GM18909 (cell line): ENCODE measurements around the gene TPSD1.
"Not testable (repeated sequence)": the region's sequence is repeated elsewhere in the genome, so short reads cannot be mapped to it uniquely, and the experiment has no call there.

ENCODE experiments used
- ATAC-seq: cut with Tn5 transposase; IDR thresholded peaks from one replicate; pipeline ENCODE4 v1.9.1; 2021; ENCODE audit warnings: mild to moderate bottlenecking; ENCODE audit not compliant: unreplicated experiment, poor library complexity

Gene TPSD1

DNA sequence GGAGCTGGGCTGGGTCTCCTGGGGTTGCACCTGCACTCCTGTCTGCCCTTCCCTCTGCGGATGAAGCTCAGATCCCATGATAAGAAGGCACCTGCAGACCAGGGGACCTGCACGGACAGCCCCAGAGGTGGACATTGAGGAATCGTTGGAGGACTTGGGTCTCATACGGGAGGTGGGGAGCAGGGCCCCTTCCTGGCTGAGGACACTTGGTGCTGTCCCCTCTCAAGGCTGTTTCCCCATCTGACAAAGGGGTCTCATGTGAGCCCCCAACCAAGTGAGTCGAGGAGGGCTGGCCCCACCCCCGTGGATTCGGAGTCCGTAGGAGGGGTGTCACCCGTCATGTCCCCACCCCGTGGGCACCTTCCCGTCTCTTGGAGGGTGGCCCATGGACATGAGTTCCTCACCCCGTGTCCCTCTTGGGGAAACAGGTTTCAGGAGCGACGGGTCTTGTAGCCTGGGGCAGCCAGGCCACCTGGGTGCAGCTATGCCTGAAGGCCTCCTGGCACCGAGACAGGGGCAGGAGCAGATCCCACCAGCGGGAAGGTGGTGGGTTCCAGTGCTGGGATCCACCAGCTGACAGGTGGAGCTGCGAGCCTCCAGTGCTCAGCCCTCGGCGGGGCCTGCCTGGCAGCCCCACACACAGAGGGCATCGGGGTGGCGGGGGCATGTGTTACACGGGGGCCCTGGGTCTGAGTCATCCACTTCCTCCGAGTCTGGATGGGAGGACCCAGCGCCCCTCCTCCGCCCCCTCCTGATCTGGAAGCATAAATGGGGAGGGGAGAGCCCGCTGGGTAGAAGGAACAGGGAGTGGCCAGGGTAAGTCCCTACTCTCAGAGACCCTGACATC is at the start of gene TPSD1:
Gene TPSD1 (plus strand): TSS at position 794 of the 847 bp plus-strand sequence. CDS start 212 bp downstream, outside the sequence.
- ATAC-seq, result not testable (repeated sequence)

DNA sequence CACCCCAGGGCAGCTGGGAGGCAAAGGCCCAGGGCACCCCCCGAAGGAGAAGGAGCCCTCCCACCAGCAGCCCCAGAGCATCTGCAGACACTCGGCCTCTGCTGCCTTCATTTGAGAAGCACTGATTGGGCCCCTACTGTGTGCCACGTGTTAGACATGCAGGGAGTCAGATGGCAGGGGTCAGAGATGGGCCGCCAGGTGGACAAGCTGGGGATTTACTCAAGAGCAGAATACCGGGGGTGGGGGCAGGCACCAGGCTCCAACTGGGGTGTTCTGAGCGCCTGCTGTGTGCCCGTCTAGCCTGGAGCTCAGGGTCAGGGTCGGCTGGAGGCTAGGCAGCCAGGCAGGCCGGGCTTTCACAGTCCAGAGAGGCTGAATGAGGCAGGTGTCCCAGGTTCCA is 49.5 kb upstream of the TPSD1 start:
- ATAC-seq, result no peak

DNA sequence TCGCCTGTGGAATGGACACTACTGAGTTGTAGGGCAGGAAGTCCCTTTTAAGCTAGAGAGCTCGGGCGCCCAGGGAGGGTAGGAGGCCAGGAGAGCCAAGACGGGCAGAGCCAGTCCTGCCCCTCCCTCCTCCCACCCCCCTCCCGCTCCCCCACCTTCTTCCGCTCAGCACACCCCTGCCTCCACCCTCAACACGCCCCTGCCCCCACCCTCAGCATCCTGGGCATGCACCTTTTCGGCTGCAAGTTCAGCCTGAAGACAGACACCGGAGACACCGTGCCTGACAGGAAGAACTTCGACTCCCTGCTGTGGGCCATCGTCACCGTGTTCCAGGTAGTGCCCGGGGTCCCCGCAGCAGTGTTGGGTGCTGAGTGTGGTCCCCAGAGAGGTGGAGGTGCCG is 49.1 kb upstream of the TPSD1 start:
- no peak for ATAC-seq

- ATAC-seq, result no peak
Observed at GRCh38 chr16:1208239-1208830, 47.5 kb upstream of the TPSD1 start.

GRCh38 chr16:1209081-1209480 is 46.8 kb upstream of the TPSD1 start:
- ATAC-seq, result no peak

GRCh38 chr16:1210461-1210860 is 45.4 kb upstream of the TPSD1 start:
- no peak for ATAC-seq

DNA sequence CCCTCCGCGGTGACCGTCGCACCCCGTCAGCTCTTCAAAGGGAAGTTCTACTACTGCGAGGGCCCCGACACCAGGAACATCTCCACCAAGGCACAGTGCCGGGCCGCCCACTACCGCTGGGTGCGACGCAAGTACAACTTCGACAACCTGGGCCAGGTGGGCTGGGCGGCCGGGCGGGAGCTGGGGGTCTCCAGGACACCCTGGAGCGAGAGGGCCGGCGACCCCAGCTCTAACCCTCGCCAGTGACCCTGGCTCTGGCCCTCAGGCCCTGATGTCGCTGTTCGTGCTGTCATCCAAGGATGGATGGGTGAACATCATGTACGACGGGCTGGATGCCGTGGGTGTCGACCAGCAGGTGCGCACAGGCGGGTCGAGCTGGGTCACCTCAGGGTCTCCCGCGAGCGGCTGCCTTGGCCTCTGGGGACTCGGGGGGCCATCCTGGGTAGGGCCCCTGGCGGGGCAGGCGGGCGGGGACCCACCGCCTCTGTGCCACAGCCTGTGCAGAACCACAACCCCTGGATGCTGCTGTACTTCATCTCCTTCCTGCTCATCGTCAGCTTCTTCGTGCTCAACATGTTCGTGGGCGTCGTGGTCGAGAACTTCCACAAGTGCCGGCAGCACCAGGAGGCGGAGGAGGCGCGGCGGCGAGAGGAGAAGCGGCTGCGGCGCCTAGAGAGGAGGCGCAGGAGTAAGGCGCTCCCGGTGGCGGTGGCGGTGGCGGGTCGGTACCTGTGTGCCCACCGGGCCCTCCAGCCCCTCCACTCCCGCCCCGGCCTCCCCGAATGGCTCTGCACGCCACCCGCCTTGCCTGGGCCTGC is 44.2 kb upstream of the TPSD1 start:
- no peak for ATAC-seq

DNA sequence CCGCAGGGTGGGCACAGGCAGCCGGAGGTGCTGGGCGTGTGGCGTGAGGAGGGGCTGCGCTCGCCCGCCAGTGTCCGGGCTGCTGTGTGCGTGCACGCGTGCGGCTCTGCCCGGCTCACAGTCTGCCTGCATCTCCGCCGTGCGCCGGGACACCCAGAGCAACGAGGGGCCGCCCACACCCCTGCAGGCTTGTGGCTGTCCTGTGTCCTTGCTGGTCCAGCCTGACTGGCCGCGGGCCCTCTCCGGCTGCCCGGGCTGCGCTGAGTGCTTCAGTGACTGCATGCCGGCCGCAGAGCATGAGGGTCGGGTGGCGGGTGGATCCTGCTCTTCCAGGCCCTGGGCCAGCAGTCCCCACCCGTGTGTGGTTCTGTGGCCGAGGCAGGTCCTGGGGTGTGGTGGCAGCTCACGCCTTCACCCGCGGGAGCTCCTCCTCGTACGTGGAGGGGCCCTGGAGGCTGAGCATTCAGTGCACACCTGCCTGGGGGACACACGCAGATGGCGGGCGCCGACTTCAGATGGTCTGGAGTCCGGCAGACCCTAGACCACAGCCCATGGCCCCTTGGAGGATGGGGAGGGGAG is 43.2 kb upstream of the TPSD1 start:
- no peak for ATAC-seq

- no peak for ATAC-seq
Observed at GRCh38 chr16:1213231-1213630, 42.6 kb upstream of the TPSD1 start.

- ATAC-seq, result no peak
Observed at GRCh38 chr16:1213796-1214372, 42.0 kb upstream of the TPSD1 start.

GRCh38 chr16:1214719-1215118 is 41.1 kb upstream of the TPSD1 start:
- ATAC-seq, result no peak

DNA sequence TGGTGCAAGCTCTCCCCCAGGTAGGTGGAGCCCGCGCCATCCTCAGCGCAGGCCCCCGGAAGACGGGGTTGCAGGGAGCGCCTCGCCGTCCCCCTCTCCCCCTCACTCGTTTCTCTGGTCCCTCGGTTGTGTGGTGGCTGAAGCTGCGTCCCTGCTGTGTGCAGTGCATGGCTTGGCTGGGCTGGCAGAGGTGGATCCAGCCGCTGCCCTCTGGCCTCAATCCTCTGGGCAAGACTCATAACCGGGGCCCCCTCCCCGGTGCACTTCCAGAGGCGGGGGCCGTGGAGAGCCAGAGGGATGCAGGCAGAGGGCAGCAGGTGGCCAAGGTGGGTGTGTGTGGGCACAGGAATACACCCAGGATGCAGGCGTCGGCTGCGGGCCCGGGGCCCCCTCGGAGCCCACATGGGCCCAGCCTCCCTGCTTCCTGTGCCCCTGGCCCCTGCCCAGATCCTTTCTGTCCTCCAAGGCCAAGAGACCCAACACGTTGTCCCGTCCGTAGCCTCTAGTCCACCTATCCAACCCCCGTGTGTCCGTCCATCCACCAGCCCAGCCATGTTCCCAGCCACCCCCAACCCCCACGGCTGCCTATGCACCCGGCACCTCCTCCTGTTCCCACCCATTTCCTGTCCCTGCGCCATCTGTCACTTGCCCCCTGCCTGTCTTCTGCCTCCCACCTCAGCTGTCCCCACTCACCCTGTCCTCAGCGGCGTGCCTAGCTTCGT is 40.1 kb upstream of the TPSD1 start:
- no peak for ATAC-seq

- no peak for ATAC-seq
Observed at GRCh38 chr16:1216296-1216619, 39.6 kb upstream of the TPSD1 start.

GRCh38 chr16:1216681-1217400 is 39.0 kb upstream of the TPSD1 start:
- no peak for ATAC-seq

DNA sequence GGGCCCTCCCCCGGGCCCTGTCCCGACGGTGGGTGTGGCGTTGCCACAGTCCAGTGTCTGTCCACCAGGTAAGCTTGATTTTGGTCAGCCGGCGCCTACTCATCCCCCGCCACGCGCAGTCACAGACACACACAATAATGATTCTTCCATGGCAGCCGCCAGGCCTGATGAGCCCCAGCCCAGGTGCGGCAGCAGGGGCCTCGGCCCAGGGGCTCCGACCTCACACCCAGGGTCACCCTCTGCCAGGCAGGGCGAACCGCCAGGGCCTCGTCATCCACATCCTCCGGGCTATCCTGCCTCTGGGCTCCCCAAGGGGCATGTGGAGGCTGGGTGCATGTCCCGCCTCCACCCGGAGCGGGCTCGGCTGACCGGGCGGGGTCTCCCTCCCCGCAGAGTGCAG is 38.3 kb upstream of the TPSD1 start:
- no peak for ATAC-seq

GRCh38 chr16:1218061-1218929 is 37.6 kb upstream of the TPSD1 start:
- ATAC-seq, result no peak

GRCh38 chr16:1218930-1219611 is 36.8 kb upstream of the TPSD1 start:
- ATAC-seq, result no peak
